GM23248 (cell line): ENCODE results near the gene RPL37. TPM values are rescaled to one million over a fixed set of nuclear protein-coding genes. Genes with fewer than 3 reads are reported as not detected.

ENCODE experiments used
- DNase-seq: peaks from one replicate; pipeline ENCODE4 v3.0.0-alpha.2; 2015
- H2AFZ ChIP-seq: fragments of 200-600 bp; sonication (generic); 2 replicates; pipeline ENCODE4 v1.6.1; 2016; ENCODE audit warnings: antibody characterized with exemption
- H3F3A ChIP-seq: fragments of 200-600 bp; sonication (generic); 2 replicates; pipeline ENCODE4 v1.6.1; 2016; ENCODE audit warnings: mild to moderate bottlenecking, antibody characterized with exemption, mixed run types; ENCODE audit not compliant: insufficient read depth
- H3K27ac ChIP-seq: fragments of 200-600 bp; sonication (generic); 2 replicates; pipeline ENCODE4 v1.5.1; 2016; ENCODE audit warnings: mild to moderate bottlenecking
- H3K27me3 ChIP-seq: fragments of 200-600 bp; sonication (generic); replicated peaks from 2 replicates; pipeline ENCODE4 v1.6.1; 2016; ENCODE audit warnings: mild to moderate bottlenecking; ENCODE audit not compliant: insufficient read depth
- H3K36me3 ChIP-seq: fragments of 200-600 bp; sonication (generic); 2 replicates; pipeline ENCODE4 v1.6.1; 2016; ENCODE audit warnings: low read depth, mild to moderate bottlenecking
- H3K4me1 ChIP-seq: fragments of 200-600 bp; sonication (generic); 2 replicates; pipeline ENCODE4 v1.6.1; 2016; ENCODE audit warnings: mild to moderate bottlenecking; ENCODE audit not compliant: insufficient read depth
- H3K4me2 ChIP-seq: fragments of 200-600 bp; sonication (generic); one replicate; pipeline ENCODE4 v1.6.1; 2016; ENCODE audit warnings: mild to moderate bottlenecking; ENCODE audit not compliant: unreplicated experiment
- H3K4me3 ChIP-seq: fragments of 200-600 bp; sonication (generic); 2 replicates; pipeline ENCODE4 v1.5.1; 2016; ENCODE audit warnings: mild to moderate bottlenecking
- H3K79me2 ChIP-seq: fragments of 200-600 bp; sonication (generic); 2 replicates; pipeline ENCODE4 v1.6.1; 2016; ENCODE audit warnings: mild to moderate bottlenecking; ENCODE audit not compliant: insufficient read depth
- H3K9ac ChIP-seq: fragments of 200-600 bp; sonication (generic); 2 replicates; pipeline ENCODE4 v1.6.1; 2016; ENCODE audit warnings: mild to moderate bottlenecking
- H3K9me2 ChIP-seq: fragments of 200-600 bp; sonication (generic); 2 replicates; pipeline ENCODE4 v1.6.1; 2016; ENCODE audit warnings: mixed run types, mild to moderate bottlenecking, moderate library complexity; ENCODE audit not compliant: insufficient read depth
- H3K9me3 ChIP-seq: fragments of 200-600 bp; sonication (generic); one replicate; pipeline ENCODE4 v1.6.1; 2017; ENCODE audit warnings: low read depth
- H4K20me1 ChIP-seq: fragments of 200-600 bp; sonication (generic); 2 replicates; pipeline ENCODE4 v1.6.0; 2016; ENCODE audit not compliant: insufficient read depth
- EZH2 ChIP-seq: fragments of 200-600 bp; sonication (generic); IDR thresholded peaks from 2 replicates; pipeline ENCODE4 v1.6.1; 2018; ENCODE audit warnings: antibody characterized with exemption, mild to moderate bottlenecking; ENCODE audit not compliant: insufficient read depth, poor library complexity, severe bottlenecking
- EZH2phosphoT487 ChIP-seq: fragments of 200-600 bp; sonication (generic); IDR thresholded peaks from 2 replicates; pipeline ENCODE4 v1.6.1; 2018; ENCODE audit warnings: antibody characterized with exemption, moderate library complexity, mild to moderate bottlenecking, low read depth; ENCODE audit not compliant: insufficient read depth
- WGBS, 2 experiments: methylation state at CpG; one replicate each; pipeline ENCODE4 v1.1.6; 2015 to 2017; ENCODE audit warnings: low lambda C conversion rate in 2 of 2, low coverage in 1 of 2; ENCODE audit errors: missing lambda C conversion rate in 2 of 2; 5-methylcytosine and 5-hydroxymethylcytosine counted together
- in situ Hi-C: fragments of 300-500 bp; cut with MboI; formaldehyde crosslinking; loops from 2 replicates; pipeline ENCODE4 v1.15.0; 2020
- polyA plus RNA-seq: library from polyadenylated mRNA; unstranded; fragments of >200 nt; fragmentation: Nextera tagmentation; extraction: Ambion mirVana; gene quantifications from 2 replicates; pipeline ENCODE4 v1.2.1, GENCODE V29; 2016
- total RNA-seq: library from RNA; depleted of rRNA; stranded (reverse); fragments of >200 nt; shearing (Covaris generic); gene quantifications from 2 replicates; pipeline ENCODE4 v1.2.3, GENCODE V29; 2014

RPL37 gene
- total and polyA plus RNA-seq, 2 experiments from 2014 or later = 33.8 to 731 TPM

- H3K9me3 ChIP-seq = no peaks in the 10 kb centered on the region
- no peak overlapping the region for H3K9ac ChIP-seq
- no peaks in the 10 kb centered on the region for H4K20me1 ChIP-seq
- H3K4me3 ChIP-seq = no peak overlapping the region
- no peaks in the 10 kb centered on the region for H3K79me2 ChIP-seq
- no peak overlapping the region for H3K4me2 ChIP-seq
- 79 to 80% methylated on average over 4 of the region's 4 CpGs for WGBS, 2 experiments
- no peaks in the 10 kb centered on the region for H3K36me3 ChIP-seq
- no peaks in the 10 kb centered on the region for H3K9me2 ChIP-seq
- no peak overlapping the region for H3K27ac ChIP-seq
- in situ Hi-C loops = no loop called here
- TF ChIP-seq EZH2 (no peak), EZH2phosphoT487 (no peak)
- H3F3A ChIP-seq = no peaks in the 10 kb centered on the region
- H3K27me3 ChIP-seq = no peaks in the 10 kb centered on the region
- DNase-seq = no peak
- H2AFZ ChIP-seq = no peak overlapping the region
- no peaks in the 10 kb centered on the region for H3K4me1 ChIP-seq
Measured at GRCh38 chr5:40853632-40854192, 18.7 kb upstream of the RPL37 start.

DNA sequence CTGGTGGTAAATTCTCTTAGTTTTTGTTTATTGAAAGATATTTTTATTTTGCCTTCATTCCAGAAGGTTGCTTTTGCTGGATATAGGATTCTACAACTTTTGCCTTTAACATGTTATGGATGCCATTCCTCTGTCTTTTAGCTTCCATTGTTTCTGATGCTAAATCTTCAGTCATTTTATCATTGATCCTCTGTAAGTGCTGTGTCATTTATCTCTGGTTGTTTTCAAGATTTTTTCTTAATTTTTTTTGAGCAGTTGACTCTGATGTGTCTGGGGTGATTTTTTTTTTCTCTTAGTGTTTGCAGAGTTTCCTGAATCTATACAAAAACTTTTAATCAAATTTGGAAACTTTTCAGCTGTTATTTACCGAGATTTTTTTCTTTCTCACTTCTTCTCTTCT is 12.5 kb upstream of the RPL37 start:
- Histone ChIP-seq H3K79me2 (0 out of 2 replicates have a peak, but pooled peaks cover 6% of the 10 kb centered on the region), H3K9me3 (no peaks in the 10 kb centered on the region), H3F3A (no peaks in the 10 kb centered on the region), H3K4me3 (no peak overlapping the region), H3K27me3 (no peaks in the 10 kb centered on the region), H3K27ac (no peak overlapping the region), H3K4me1 (peaks cover 5% of the 10 kb centered on the region; the same call in 1 of the 2 replicates), H3K4me2 (no peak overlapping the region), H3K9ac (no peak overlapping the region), H4K20me1 (no peaks in the 10 kb centered on the region), H2AFZ (no peak overlapping the region), H3K36me3 (no peaks in the 10 kb centered on the region), H3K9me2 (no peaks in the 10 kb centered on the region)
- in situ Hi-C loops = no loop called here
- no peak for DNase-seq
- TF ChIP-seq EZH2phosphoT487 (no peak), EZH2 (no peak)
- WGBS, 2 experiments = 76 to 80% methylated on average over 1 of the region's 1 CpG

DNA sequence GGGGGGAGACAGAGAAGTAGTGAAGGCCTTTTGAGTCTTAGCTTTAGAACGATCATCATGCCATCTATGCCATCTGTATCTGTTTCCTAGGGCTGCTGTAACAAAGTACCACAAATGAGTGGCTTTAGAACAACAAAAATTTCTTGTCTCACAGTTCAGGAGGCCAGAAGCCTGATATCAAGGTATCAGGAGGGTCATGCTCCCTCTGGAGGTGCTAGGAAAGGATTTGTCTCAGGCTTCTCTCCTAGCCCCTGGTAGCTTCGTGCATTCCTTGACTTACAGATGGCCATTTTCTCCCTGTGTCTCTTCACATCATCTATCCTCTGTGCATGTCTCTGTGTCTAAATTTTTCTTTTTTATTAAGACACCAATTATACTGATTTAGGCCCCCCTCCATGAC is 11.3 kb upstream of the RPL37 start:
- in situ Hi-C loops = no loop called here
- Histone ChIP-seq H3K79me2 (0 out of 2 replicates have a peak, but pooled peaks cover 6% of the 10 kb centered on the region), H3F3A (peaks cover 8% of the 10 kb centered on the region; the same call in 1 of the 2 replicates), H3K4me2 (no peak overlapping the region), H2AFZ (no peak overlapping the region), H4K20me1 (no peaks in the 10 kb centered on the region), H3K4me1 (peaks cover 14% of the 10 kb centered on the region; the same call in 1 of the 2 replicates), H3K9me3 (no peaks in the 10 kb centered on the region), H3K27me3 (no peaks in the 10 kb centered on the region), H3K36me3 (no peaks in the 10 kb centered on the region), H3K4me3 (no peak overlapping the region), H3K9ac (no peak overlapping the region), H3K9me2 (no peaks in the 10 kb centered on the region), H3K27ac (no peak overlapping the region)
- TF ChIP-seq EZH2phosphoT487 (no peak), EZH2 (no peak)
- WGBS, 2 experiments = 92 to 97% methylated on average over 2 of the region's 2 CpGs
- DNase-seq = no peak

DNA sequence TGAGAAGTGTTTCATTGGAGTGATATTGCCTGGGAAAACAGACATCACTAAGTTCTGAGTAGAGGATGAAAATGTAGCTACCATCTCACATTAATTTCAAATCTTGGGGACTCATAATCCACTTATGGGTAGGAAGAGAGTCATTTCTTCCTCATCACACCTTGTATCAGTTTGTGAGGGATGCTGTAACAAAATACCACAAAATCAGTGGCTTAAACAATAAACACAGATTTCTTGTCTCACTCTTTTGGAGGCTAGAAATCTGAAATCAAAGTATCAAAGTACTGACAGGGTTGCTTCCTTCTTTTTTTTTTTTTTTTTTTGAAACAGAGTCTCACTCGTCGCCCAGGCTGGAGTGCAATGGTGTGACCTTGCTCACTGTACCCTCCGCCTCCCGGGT is 9.5 kb upstream of the RPL37 start:
- in situ Hi-C loops = no loop called here

More for the DNA sequence above, 9.5 kb upstream of the RPL37 start:
- WGBS, 2 experiments = 83 to 95% methylated on average over 2 to 4 of the region's 4 CpGs
- 0 out of 2 replicates have a peak, but pooled peaks cover 6% of the 10 kb centered on the region for H3K79me2 ChIP-seq
- H4K20me1 ChIP-seq = no peaks in the 10 kb centered on the region
- TF ChIP-seq EZH2phosphoT487 = no peak
- no peak for TF ChIP-seq EZH2
- H3K4me1 ChIP-seq = peaks cover 19% of the 10 kb centered on the region
- H3K36me3 ChIP-seq = no peaks in the 10 kb centered on the region
- no peak overlapping the region for H3K4me3 ChIP-seq
- no peak overlapping the region for H3K27ac ChIP-seq
- no peak for DNase-seq
- H3K9me2 ChIP-seq = no peaks in the 10 kb centered on the region
- H3F3A ChIP-seq = peaks cover 13% of the 10 kb centered on the region; the same call in 1 of the 2 replicates
- H3K9me3 ChIP-seq = no peaks in the 10 kb centered on the region
- H3K27me3 ChIP-seq = no peaks in the 10 kb centered on the region
- no peak overlapping the region for H3K4me2 ChIP-seq
- H2AFZ ChIP-seq = no peak overlapping the region
- no peak overlapping the region for H3K9ac ChIP-seq
